GM18951 (cell line): Measurements from ENCODE around the gene PARVB.

Experiments used
- POLR2A ChIP-seq: IDR thresholded peaks from 4 replicates; pipeline ENCODE4 v1.6.1; 2011; ENCODE audit warnings: mild to moderate bottlenecking; ENCODE audit not compliant: insufficient read length, insufficient read depth; ENCODE audit errors: extremely low read depth
- in situ Hi-C: fragments of 300-500 bp; cut with MboI; formaldehyde crosslinking; loops from one replicate; pipeline ENCODE4 v1.12.0; 2022; ENCODE audit warnings: low sequenced_read_pairs, mixed read lengths, inconsistent platforms; ENCODE audit not compliant: unreplicated experiment

PARVB gene, protein sequence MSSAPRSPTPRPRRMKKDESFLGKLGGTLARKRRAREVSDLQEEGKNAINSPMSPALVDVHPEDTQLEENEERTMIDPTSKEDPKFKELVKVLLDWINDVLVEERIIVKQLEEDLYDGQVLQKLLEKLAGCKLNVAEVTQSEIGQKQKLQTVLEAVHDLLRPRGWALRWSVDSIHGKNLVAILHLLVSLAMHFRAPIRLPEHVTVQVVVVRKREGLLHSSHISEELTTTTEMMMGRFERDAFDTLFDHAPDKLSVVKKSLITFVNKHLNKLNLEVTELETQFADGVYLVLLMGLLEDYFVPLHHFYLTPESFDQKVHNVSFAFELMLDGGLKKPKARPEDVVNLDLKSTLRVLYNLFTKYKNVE

DNA sequence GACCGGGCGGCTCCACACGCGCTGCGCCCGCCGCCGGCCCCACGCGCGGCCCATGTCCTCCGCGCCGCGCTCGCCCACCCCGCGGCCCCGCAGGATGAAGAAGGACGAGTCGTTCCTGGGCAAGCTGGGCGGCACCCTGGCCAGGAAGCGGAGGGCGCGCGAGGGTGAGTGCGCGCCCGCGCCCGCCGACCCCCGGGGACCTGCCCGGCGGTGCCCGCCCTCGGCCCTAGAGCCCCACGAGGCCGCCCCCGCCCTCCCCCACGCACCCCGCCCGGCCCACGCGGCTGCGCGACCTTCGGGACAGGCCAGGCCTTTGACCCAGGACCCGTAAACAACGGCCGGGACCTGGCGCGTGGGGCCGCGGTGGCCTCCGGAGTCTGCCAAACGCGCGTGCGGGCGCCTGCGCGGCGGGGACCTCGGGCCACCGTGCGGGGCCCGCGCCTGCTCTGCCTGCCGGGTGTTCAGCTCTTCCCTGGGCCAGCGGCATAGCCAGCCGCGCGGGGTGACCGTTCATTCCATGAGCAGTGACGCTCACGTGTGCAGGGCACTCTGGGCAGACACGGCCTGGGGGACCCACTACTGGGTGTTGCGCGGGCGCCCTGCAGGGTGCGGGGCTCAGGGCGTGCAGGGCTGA lies at the start of gene PARVB:
Gene PARVB (plus strand): TSS at position 15 of the 634 bp plus-strand sequence. CDS start 38 bp downstream, at position 53.
- in situ Hi-C loops, result no loop called here
- peak; percentile 62 for TF ChIP-seq POLR2A

DNA sequence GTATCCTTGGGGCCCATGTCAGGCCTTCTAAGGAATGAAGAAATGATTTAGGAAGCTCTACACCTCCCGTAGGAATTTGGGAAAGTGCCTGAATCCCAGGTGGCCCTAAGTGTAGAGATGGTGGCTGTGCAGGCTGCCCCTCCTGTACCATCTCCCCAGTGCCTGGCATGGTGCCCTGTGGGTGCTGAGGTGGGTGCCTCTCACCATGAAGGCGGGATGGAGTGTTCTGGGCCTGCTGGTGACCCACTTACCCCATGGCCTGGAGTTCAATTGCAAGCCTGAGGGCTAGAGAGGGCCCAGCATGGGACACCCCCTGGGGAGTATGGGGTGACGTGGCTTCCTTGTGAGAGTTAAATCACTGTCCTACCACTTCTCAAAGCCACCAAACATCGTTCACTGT lies 49.1 kb upstream of the PARVB start:
- in situ Hi-C loops, result no loop called here

DNA sequence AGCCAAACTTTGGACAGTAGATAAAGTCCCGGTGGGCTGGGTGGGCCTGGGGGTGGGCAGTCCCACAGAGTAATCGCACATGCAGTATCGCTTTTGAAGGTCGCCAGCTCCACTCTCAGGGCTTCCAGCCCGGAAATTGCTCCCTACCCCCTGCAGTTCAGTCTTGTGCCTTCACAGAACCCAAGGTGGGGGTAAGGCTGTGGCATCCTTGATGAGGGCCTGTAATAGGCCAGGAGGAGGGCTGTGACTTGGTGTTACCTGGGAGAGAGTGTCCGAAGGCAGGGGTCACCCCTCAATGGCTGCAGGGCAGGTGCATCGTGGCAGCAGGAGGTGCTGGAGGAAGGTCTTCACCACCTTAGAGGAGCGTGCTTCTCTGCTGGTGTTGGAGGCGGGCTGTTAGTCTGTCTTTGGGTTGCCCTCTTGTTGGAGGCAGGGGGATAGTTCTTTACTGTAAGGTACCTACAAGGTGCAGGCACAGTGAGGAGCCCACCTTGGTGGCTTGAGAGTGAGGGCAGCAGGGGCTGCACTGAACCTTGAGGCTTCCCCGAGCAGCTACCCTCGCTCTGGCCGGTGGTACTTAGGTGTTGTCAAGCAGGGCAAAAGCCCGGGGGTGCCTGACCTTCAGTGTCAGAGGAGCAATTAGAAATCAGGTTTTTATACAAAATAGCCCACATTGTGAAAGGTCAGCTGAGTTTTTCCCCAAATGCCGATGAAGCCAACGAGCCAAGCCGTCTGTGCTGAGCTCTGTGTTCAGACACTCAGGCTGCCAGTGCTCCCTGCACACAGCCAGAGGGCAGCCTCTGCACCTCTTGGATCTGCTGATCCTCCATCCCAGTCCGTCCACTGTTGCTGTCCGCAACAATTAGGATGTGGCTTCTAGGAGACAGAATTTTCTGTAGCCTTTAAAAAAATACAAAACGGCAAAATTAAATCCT lies 47.0 kb upstream of the PARVB start:
- in situ Hi-C loops, result no loop called here
- no peak for TF ChIP-seq POLR2A

More for the DNA sequence above, 49.1 kb upstream of the PARVB start:
- no peak for TF ChIP-seq POLR2A

- in situ Hi-C loops, result no loop called here
Measured at GRCh38 chr22:43978558-43978957, 45.5 kb upstream of the PARVB start.

GRCh38 chr22:43980579-43980978 lies 43.5 kb upstream of the PARVB start:
- TF ChIP-seq POLR2A, result no peak

More at GRCh38 chr22:43978558-43978957, 45.5 kb upstream of the PARVB start:
- no peak for TF ChIP-seq POLR2A

DNA sequence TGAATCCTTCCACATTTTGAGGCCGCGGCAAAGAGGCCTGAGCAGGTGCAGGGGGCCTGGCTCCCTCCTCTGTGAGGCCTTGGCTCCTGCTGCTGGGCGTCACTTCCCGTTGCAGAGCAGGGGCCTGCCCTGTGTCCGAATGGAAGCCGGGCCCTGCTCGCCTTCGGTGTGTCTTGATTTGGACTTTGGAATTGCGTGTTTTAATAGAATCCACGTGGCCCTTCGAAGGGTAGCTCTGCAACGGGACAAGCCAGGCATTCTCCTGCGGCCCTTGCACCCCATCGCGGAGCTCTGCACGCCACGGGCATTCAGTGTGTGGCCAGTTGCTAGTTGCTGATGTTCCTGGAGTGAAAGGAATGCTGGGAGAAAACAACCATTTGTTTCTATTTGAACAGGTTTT lies 43.1 kb upstream of the PARVB start:
- TF ChIP-seq POLR2A, result no peak
- in situ Hi-C loops, result no loop called here

More at GRCh38 chr22:43980579-43980978, 43.5 kb upstream of the PARVB start:
- in situ Hi-C loops, result no loop called here

DNA sequence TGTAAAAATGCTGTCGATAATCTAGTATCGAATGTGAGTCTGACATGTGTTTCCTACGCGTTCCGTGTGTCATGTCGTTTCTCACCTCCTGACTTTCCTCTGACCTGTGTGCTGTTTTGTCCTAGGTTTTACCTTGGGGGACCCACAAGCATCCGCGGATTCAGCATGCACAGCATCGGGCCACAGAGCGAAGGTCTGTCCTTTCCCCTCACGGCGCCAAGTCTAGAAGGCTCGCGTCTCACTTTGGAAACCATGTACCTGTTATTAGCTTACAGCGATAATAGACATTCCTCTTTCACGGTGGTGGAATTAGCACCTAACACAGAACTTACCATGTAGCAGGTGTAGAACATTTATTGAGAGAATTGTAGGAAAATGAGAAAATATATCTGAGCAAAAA lies 40.3 kb upstream of the PARVB start:
- no peak for TF ChIP-seq POLR2A
- in situ Hi-C loops, result no loop called here

- in situ Hi-C loops, result no loop called here
- TF ChIP-seq POLR2A, result no peak
Measured at GRCh38 chr22:43985532-43985931, 38.6 kb upstream of the PARVB start.

DNA sequence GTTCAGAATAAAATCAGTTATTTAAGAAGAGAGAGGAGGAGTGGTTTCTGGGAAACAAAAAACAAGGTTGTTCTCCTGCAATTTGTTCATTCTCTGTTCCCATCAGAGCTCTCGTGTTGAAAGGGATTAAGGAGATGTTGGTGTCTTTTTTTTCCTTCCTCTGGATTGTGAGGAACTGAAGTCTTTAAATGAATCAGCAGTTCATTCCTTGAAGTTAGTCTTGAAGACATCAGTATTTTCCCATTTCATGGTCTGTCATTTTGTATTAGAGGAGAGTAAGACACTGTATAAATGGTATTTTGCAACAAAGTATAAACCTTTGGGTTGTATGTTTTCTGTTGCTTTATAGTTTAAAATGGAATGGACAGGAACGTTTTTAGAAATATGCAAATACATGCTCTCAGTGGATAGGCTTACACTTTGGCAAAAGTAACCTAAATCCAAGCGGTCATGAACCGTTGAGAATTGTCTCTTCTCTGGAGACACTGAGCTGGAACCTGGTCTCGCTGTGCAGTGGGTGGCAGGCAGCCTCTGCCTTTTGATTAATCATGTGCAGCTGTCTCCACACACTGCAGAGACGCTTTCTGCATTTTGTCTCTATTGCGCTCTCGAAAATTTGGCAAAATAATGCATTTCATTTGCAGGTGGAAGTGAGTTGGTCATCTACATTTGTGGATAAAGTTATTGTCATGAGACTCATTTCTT lies 35.8 kb upstream of the PARVB start:
- in situ Hi-C loops, result no loop called here
- no peak for TF ChIP-seq POLR2A

DNA sequence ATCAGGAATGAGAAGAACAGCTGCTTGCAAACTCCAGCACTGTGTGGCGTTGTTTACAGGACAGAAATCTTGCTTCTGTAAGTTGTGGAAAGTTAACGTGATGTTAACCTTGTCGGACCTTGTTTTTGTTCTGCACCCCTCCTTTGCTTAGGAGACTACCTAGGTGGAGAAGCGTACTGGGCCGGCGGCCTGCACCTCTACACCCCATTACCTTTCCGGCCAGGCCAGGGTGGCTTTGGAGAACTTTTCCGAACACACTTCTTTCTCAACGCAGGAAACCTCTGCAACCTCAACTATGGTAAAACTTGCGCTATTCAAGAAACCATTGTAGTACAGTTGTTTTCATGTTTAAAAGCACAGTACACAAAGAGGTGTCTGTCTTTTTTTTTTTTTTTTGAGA lies 35.1 kb upstream of the PARVB start:
- TF ChIP-seq POLR2A, result no peak
- in situ Hi-C loops, result no loop called here

DNA sequence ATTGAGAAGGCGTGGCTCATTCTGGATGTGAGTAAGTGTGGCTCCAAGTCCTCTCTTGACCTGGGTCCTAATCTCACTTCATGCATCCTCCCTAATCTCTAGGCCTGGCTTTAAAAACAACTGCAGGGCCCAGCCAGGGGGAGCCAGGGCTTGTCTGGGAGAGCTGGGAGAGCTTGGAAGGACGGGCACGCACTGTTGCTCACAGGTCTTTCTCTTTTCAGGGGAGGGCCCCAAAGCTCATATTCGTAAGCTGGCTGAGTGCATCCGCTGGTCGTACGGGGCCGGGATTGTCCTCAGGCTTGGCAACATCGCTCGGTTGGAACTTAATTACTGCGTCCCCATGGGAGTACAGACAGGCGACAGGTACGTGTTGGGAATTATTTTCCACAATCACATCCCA lies 34.1 kb upstream of the PARVB start:
- no peak for TF ChIP-seq POLR2A
- in situ Hi-C loops, result no loop called here

- TF ChIP-seq POLR2A, result no peak
- in situ Hi-C loops, result no loop called here
Measured at GRCh38 chr22:43991316-43992020, 32.6 kb upstream of the PARVB start.
